Bronchial epithelial cell (primary cell): ENCODE measurements around the gene USP51. TPM values are rescaled to one million over a fixed set of nuclear protein-coding genes. Genes with fewer than 3 reads are reported as not detected.
"Not testable (repeated sequence)": the region's sequence is repeated elsewhere in the genome, so short reads cannot be mapped to it uniquely, and the experiment has no call there.

Experiments
- DNase-seq: peaks from one replicate; pipeline ENCODE4 v3.0.0-alpha.2; 2010; ENCODE audit warnings: low read depth
- FAIRE-seq: peaks from 2 replicates; lab custom pipeline; 2011; peaks lifted over from hg19 to GRCh38; lab: Jason Lieb, UNC
- H3K27me3 ChIP-seq: 2 replicates; pipeline ENCODE4 v1.5.1; 2011; ENCODE audit warnings: low read length; ENCODE audit not compliant: control insufficient read depth, insufficient read depth
- H3K36me3 ChIP-seq: 2 replicates; pipeline ENCODE4 v1.5.1; 2011; ENCODE audit warnings: low read length; ENCODE audit not compliant: control insufficient read depth, insufficient read depth
- H3K4me3 ChIP-seq: 2 replicates; pipeline ENCODE4 v1.5.1; 2011; ENCODE audit warnings: mild to moderate bottlenecking, low read depth, low read length, control low read depth
- total RNA-seq: library from RNA; depleted of rRNA; stranded (reverse); fragments of >200 nt; gene quantifications from 2 replicates; pipeline ENCODE4 v1.2.1, GENCODE V29; 2014
- TF ChIP-seq, protein P1 (sequence below): IDR thresholded peaks from 2 replicates; pipeline ENCODE4 v1.5.1; 2011; ENCODE audit warnings: mild to moderate bottlenecking, moderate library complexity, low read length, control low read depth, inconsistent platforms; ENCODE audit not compliant: insufficient read depth, severe bottlenecking

The USP51 gene
- 0.13 and 0.26 TPM in 2 replicates for total RNA-seq

DNA sequence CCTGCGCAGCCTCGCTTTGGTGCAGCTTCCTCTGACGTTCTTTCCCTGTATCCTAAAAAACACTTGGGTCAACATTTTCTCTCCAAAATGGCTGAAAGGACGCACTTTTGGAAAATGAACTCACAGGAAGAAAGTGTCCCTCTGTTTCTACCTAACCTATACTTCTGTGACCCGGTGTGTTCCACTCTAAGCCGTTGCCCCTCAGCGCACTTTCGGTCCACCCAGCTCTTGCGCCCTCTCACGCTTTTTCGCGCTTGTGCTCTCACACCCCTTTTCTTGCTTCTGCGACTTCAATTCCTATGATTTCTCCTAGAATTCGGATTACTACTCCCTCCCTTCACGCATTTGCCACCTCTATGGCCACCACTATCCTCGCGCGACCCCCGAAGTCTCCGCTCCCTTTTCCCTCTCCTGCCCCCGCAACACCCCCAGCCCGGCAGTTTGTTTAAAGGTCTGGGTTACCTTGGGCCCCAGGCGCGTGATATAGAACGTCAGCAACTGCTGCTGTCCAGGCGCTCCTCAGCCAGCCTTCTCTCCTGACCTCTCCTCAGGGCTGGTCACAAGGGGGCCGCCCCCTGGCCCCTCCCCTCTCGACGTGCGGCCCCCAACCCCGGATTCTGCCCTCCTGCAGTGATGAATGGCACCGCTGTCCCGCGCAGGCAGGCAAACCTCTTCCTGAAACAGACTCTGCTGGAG, at the start of gene USP51:
USP51 (minus strand) TSS at position 535 of the 696 bp plus-strand sequence. CDS start 909 bp downstream, outside the sequence.
- Histone ChIP-seq H3K4me3 (peak within 1 kb of the TSS; percentile 54), H3K36me3 (no peaks in the 10 kb centered on the region), H3K27me3 (no peaks in the 10 kb centered on the region)
- DNase-seq (peak; percentile 37), FAIRE-seq (no peak)
- TF ChIP-seq, protein P1, sequence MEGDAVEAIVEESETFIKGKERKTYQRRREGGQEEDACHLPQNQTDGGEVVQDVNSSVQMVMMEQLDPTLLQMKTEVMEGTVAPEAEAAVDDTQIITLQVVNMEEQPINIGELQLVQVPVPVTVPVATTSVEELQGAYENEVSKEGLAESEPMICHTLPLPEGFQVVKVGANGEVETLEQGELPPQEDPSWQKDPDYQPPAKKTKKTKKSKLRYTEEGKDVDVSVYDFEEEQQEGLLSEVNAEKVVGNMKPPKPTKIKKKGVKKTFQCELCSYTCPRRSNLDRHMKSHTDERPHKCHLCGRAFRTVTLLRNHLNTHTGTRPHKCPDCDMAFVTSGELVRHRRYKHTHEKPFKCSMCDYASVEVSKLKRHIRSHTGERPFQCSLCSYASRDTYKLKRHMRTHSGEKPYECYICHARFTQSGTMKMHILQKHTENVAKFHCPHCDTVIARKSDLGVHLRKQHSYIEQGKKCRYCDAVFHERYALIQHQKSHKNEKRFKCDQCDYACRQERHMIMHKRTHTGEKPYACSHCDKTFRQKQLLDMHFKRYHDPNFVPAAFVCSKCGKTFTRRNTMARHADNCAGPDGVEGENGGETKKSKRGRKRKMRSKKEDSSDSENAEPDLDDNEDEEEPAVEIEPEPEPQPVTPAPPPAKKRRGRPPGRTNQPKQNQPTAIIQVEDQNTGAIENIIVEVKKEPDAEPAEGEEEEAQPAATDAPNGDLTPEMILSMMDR: no peak

DNA sequence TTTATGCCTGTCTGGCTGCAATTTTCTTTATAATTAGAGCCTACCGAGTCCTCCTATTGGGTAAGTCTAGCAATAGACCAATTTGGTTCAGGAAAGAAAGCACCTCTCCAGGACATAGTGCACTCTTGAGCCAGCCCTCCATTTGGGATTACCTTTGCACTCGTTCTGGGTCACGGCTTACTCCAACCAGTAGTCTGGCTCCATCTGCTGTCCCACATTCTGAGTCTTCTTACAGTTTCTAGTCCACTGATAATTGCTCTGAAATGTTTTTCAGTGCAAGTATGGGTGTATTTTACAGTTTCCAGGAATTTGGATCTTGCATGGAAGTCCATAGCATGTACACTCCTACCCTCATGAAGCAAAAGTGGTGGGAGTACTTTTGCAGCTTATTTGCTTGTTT, 34.8 kb upstream of the USP51 start:
- TF ChIP-seq, protein P1: no peak
- Histone ChIP-seq H3K36me3 (no peaks in the 10 kb centered on the region), H3K4me3 (no peak overlapping the region), H3K27me3 (no peaks in the 10 kb centered on the region)
- peak; percentile 0 for DNase-seq
- no peak for FAIRE-seq

DNA sequence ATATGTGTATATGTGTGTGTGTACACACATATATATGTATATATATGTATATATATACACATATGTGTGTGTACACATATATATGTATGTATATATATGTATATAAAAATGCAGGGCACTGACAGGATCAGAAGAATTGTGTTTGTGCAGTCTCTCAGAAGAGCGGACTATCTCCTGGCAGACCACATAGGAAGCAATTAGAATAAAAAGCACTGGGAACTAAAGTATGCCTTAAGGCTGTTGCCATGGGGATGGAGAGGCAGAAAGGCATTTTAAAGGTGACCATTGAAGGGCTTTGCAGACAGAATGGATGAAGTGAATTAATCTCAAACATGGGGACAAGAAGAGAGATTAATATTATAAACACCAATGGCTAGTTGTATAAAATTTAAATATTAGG, 33.7 kb upstream of the USP51 start:
- FAIRE-seq: no peak
- no peak overlapping the region for H3K4me3 ChIP-seq
- H3K27me3 ChIP-seq: no peaks in the 10 kb centered on the region
- TF ChIP-seq, protein P1: no peak
- H3K36me3 ChIP-seq: no peaks in the 10 kb centered on the region
- DNase-seq: no peak

DNA sequence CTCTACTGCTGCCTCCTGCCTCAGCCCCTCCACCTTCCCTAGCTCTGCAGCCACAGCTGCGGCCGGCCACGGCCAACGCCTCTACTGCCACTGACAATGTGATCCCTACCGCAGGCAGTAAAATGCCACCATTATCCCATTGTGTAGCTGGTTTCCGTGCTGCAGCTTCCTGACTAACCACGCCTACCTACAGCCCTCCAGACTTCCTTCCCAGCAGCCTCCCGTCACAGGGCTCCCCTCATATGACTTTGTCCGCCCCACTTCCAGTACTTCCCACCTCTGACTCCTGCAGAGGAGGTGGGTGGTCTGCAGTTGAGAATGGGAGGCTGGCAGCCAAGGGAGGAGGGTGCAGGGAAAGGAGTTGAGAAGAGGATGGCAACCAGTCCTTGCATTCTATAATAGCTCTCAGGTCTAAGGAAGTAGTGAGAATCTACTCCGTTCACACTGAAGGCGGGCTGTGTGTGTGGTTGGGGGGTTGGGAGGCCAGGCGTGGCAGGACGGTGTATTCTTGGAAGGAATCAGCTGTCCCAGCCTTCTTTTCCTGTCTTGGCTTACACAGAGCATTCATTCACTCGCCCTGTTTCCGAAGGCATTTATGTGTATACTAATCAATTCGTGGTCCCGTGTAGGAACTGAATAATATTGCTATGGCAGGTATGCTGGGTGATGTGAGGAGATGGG, 33.1 kb upstream of the USP51 start:
- TF ChIP-seq, protein P1: no peak
- FAIRE-seq (no peak), DNase-seq (no peak)

DNA sequence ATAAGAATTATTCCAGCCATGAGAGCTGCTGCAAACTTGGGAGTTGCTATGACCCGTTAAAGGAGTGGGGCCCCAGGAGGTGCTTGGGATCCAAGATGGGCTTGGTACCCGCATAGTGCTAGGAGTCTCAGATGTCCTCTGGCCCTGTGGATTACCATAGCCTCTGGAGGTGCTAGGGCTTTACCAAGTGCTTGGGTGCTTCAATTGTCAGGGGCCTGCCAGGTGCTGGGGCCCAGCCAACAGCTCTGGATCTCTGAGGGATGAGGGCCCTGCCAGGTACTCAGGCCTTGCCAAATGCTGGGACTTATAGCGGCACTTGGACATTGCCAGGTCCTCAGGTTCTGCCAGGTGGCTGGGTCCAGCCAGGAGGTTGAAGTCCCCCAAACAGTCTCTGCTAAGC, 32.0 kb upstream of the USP51 start:
- TF ChIP-seq, protein P1: no peak
- Histone ChIP-seq H3K36me3 (no peaks in the 10 kb centered on the region), H3K27me3 (no peaks in the 10 kb centered on the region), H3K4me3 (no peak overlapping the region)
- DNase-seq (no peak), FAIRE-seq (no peak)

More for the DNA sequence above, 33.1 kb upstream of the USP51 start:
- Histone ChIP-seq H3K36me3 (no peaks in the 10 kb centered on the region), H3K27me3 (no peaks in the 10 kb centered on the region), H3K4me3 (no peak overlapping the region)

DNA sequence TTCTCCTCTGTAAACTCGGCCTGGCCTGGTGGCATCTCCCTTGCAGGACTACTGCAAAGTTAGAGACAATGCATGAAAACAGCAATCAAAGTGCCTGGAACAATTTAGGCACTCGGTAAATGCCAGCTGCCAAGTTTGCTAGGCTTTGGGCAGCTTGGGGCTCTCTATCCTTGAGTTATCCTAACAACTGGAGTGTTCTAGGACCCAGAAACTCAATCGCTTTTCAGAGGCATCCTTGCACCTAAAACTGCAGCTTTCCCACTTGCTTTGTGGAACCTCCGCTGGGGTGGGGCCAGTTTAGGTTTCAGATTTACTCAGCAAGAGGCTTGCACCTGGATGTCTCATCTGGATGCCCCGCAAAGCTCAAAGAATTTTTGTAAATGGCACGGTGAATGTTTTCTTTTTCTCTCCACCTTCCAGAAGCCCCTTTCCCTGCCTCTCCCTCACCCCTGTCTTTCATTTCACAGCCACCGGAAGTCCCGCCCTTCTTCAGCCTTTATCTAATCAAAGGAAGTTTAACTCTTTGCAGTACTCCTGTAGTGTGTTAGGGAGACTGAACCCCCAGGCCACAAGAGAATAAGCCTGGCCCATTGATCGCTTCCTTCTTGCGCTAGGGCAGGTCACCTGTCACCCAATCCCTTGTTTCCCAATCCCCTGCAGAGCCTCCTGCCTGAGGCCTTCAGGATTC, 27.3 kb upstream of the USP51 start:
- not testable (repeated sequence) for H3K4me3 ChIP-seq, H3K36me3 ChIP-seq, H3K27me3 ChIP-seq, DNase-seq
- peak; percentile 91 for FAIRE-seq

DNA sequence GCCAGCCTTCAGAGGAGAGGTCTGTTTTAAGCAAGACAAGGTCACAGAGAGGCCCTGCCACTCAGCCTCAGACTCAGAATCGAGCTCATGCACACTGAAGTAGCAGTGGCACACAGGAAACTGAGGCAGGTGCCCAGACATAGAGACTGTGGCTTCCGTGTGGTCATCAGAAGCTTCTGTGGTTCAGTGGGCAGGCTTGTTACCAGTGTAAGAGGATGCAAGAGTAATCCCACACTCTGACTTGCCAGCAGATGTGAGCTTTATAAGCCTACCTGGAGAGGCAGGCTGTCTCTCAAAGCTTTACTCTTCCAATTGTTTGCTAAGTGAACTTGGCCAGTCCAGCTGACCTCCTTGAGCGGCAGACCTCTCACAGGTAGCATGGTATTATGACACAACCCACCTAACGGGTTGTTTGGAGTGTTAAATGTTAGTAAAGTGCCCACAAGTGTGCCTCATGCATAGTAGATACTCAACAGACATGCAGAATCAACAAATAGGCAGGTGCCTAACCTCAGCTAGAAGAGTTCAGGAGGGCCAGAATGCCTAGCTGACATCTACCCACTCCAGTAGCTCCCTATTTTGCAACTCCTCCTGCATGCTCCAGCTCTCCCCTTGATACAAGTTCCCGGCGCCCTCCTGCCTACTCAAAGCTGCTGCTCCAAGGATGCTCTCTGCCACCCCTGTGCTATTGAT, 23.5 kb upstream of the USP51 start:
- peak; percentile 18 for FAIRE-seq

DNA sequence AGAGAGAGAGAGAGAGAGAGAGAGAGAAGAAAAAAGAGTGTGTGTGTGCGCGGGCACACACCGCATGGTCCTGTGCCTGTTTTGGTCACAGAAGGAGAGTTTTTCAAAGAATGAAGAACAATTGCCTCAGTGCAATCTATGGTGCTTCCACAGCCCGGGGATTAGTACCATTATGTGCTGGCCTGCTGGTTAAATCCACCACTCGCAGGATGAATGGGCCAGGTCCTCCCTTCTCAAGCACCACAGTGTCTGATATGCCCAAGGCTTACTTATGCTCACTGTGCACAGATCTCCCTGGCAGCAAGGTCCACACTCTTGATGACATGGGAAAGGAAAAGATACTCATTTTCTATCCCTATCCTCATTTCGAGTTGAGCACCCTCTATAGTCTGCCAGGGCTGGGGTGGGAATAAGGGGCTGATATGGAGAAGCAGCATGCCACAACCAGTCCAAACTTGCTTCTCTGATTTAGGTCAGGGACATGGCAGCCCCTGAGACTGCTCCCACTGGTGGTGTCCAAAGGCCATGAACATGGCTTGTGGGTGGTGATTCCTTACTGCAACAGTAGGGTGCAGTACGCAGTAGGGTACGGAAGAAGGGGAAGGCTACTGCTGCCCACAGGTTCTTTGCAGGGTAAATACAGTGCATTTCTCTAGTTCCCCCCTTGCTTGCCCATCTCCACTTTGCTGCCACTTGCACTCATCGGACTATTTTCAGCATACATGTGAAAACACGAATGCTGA, 18.9 kb upstream of the USP51 start:
- not testable (repeated sequence) for FAIRE-seq, DNase-seq, H3K4me3 ChIP-seq, H3K36me3 ChIP-seq, H3K27me3 ChIP-seq

More for the DNA sequence above, 23.5 kb upstream of the USP51 start:
- H3K27me3 ChIP-seq, H3K36me3 ChIP-seq, H3K4me3 ChIP-seq, DNase-seq: not testable (repeated sequence)
